Measurements from ENCODE around the gene ESR1.

ESR1 gene

GRCh38 chr6:152151920-152152319, 344.4 kb downstream of the ESR1 start:
- H3K36me3 ChIP-seq: no peaks in the 10 kb centered on the region
- H3K9me3 ChIP-seq: no peaks in the 10 kb centered on the region
- no peaks in the 10 kb centered on the region for H3K27me3 ChIP-seq
- no peaks in the 10 kb centered on the region; the same call in none of the 2 replicates for H3K4me1 ChIP-seq
- H3K4me3 ChIP-seq (ENCODE audit: low read depth, low read length): no peak overlapping the region
- peak; percentile 48 for DNase-seq
- no peak for TF ChIP-seq CTCF (IDR thresholded peaks at IDR 0.05; ENCODE audit: low read depth, low read length)

GRCh38 chr6:152154559-152155356, 347.3 kb downstream of the ESR1 start:
- no peaks in the 10 kb centered on the region for H3K9me3 ChIP-seq
- no peak for TF ChIP-seq CTCF (IDR thresholded peaks at IDR 0.05; ENCODE audit: low read depth, low read length)
- no peaks in the 10 kb centered on the region; the same call in none of the 2 replicates for H3K4me1 ChIP-seq
- DNase-seq: no peak
- H3K4me3 ChIP-seq (ENCODE audit: low read depth, low read length): no peak overlapping the region
- no peaks in the 10 kb centered on the region for H3K36me3 ChIP-seq
- H3K27me3 ChIP-seq: no peaks in the 10 kb centered on the region

- Histone ChIP-seq H3K27me3 (no peaks in the 10 kb centered on the region), H3K4me3 (ENCODE audit: low read depth, low read length) (no peak overlapping the region), H3K9me3 (no peaks in the 10 kb centered on the region), H3K4me1 (no peaks in the 10 kb centered on the region; the same call in 1 of the 2 replicates), H3K36me3 (no peaks in the 10 kb centered on the region)
- no peak for TF ChIP-seq CTCF (IDR thresholded peaks at IDR 0.05; ENCODE audit: low read depth, low read length)
- DNase-seq: no peak
Observed at GRCh38 chr6:152155792-152156191, 348.3 kb downstream of the ESR1 start.

GRCh38 chr6:152160346-152160745, 352.9 kb downstream of the ESR1 start:
- H3K4me3 ChIP-seq (ENCODE audit: low read depth, low read length): no peak overlapping the region
- TF ChIP-seq CTCF (IDR thresholded peaks at IDR 0.05; ENCODE audit: low read depth, low read length): no peak
- no peaks in the 10 kb centered on the region for H3K36me3 ChIP-seq
- no peaks in the 10 kb centered on the region for H3K9me3 ChIP-seq
- no peaks in the 10 kb centered on the region for H3K27me3 ChIP-seq
- no peak for DNase-seq
- no peaks in the 10 kb centered on the region for H3K4me1 ChIP-seq

- DNase-seq: no peak
- no peaks in the 10 kb centered on the region for H3K9me3 ChIP-seq
- no peaks in the 10 kb centered on the region for H3K36me3 ChIP-seq
- H3K4me1 ChIP-seq: no peaks in the 10 kb centered on the region
- no peak overlapping the region for H3K4me3 ChIP-seq (ENCODE audit: low read depth, low read length)
- H3K27me3 ChIP-seq: no peaks in the 10 kb centered on the region
- TF ChIP-seq CTCF (IDR thresholded peaks at IDR 0.05; ENCODE audit: low read depth, low read length): no peak
Observed at GRCh38 chr6:152161501-152161900, 354.0 kb downstream of the ESR1 start.

- Histone ChIP-seq H3K27me3 (no peaks in the 10 kb centered on the region), H3K36me3 (no peaks in the 10 kb centered on the region), H3K4me3 (ENCODE audit: low read depth, low read length) (no peak overlapping the region), H3K9me3 (no peaks in the 10 kb centered on the region), H3K4me1 (no peaks in the 10 kb centered on the region)
- no peak for DNase-seq
- no peak for TF ChIP-seq CTCF (IDR thresholded peaks at IDR 0.05; ENCODE audit: low read depth, low read length)
Observed at GRCh38 chr6:152164957-152165356, 357.5 kb downstream of the ESR1 start.

Data from BE2C (cell line).